BLaER1 treated with 17β-estradiol and CSF1 and Interleukin-3, amounts not matched to agents 10 nM and 100 nM (cell line): ENCODE results near the gene ZNF644.

ENCODE experiments used
- H3K27ac ChIP-seq, 11 experiments: shearing (Covaris generic); formaldehyde crosslinking; 2 replicates each; pipeline ENCODE4 v1.8.1; 2022
- H3K27me3 ChIP-seq, 11 experiments: shearing (Covaris generic); formaldehyde crosslinking; 2 replicates each; pipeline ENCODE4 v1.8.1; 2022
- H3K36me3 ChIP-seq, 11 experiments: shearing (Covaris generic); formaldehyde crosslinking; 2 replicates each; pipeline ENCODE4 v1.8.1; 2022
- H3K4me1 ChIP-seq, 10 experiments: shearing (Covaris generic); formaldehyde crosslinking; 2 replicates each; pipeline ENCODE4 v1.8.1; 2022
- H3K4me2 ChIP-seq, 11 experiments: shearing (Covaris generic); formaldehyde crosslinking; 2 replicates each; pipeline ENCODE4 v1.8.1; 2022
- H3K4me3 ChIP-seq, 10 experiments: shearing (Covaris generic); formaldehyde crosslinking; 2 replicates each; pipeline ENCODE4 v1.8.1; 2022
- H3K9ac ChIP-seq, 11 experiments: shearing (Covaris generic); formaldehyde crosslinking; 2 replicates each; pipeline ENCODE4 v1.8.1; 2022
- H3K9me3 ChIP-seq, 11 experiments: shearing (Covaris generic); formaldehyde crosslinking; replicated peaks in 1 of 11; 2 replicates each; pipeline ENCODE4 v1.8.1; 2022
- H4K20me1 ChIP-seq, 11 experiments: shearing (Covaris generic); formaldehyde crosslinking; 2 replicates each; pipeline ENCODE4 v1.8.1; 2022
- Cebpa-rat ChIP-seq, 11 experiments: shearing (Covaris generic); IDR thresholded peaks; 2 replicates each; pipeline ENCODE4 v1.8.1; 2022

ZNF644 gene

GRCh38 chr1:90926971-90927370, 94.9 kb downstream of the ZNF644 start:
- no peak overlapping the region for H3K27ac ChIP-seq
- no peak overlapping the region for H3K9ac ChIP-seq
- H3K9me3 ChIP-seq = peaks cover 0 to 16% (median 4%) of the 10 kb centered on the region in 11 experiments; a peak in 8 of 22 replicates
- H3K4me1 ChIP-seq = peaks cover 0 to 34% (median 0%) of the 10 kb centered on the region in 10 experiments; a peak in 5 of 20 replicates
- H3K4me2 ChIP-seq = no peak overlapping the region
- H3K4me3 ChIP-seq = no peak overlapping the region
- H3K27me3 ChIP-seq = no peaks in the 10 kb centered on the region
- peaks cover 27 to 86% (median 59%) of the 10 kb centered on the region in 11 experiments; a peak in 21 of 22 replicates for H3K36me3 ChIP-seq
- TF ChIP-seq Cebpa-rat (IDR thresholded peaks at IDR 0.05) = no peak
- H4K20me1 ChIP-seq = peaks cover 52 to 98% (median 92%) of the 10 kb centered on the region in 11 experiments; a peak in 21 of 22 replicates

GRCh38 chr1:90925928-90926869, 95.6 kb downstream of the ZNF644 start:
- TF ChIP-seq Cebpa-rat (IDR thresholded peaks at IDR 0.05) = no peak
- Histone ChIP-seq H3K9ac (no peak overlapping the region), H3K27ac (no peak overlapping the region), H3K4me2 (no peak overlapping the region), H3K36me3 (peaks cover 27 to 78% (median 54%) of the 10 kb centered on the region in 11 experiments; a peak in 21 of 22 replicates), H3K4me3 (no peak overlapping the region), H3K4me1 (peaks cover 0 to 34% (median 0%) of the 10 kb centered on the region in 10 experiments; a peak in 5 of 20 replicates), H3K9me3 (peaks cover 0 to 16% (median 4%) of the 10 kb centered on the region in 11 experiments; a peak in 8 of 22 replicates), H4K20me1 (peaks cover 52 to 98% (median 92%) of the 10 kb centered on the region in 11 experiments; a peak in 21 of 22 replicates), H3K27me3 (no peaks in the 10 kb centered on the region)

DNA sequence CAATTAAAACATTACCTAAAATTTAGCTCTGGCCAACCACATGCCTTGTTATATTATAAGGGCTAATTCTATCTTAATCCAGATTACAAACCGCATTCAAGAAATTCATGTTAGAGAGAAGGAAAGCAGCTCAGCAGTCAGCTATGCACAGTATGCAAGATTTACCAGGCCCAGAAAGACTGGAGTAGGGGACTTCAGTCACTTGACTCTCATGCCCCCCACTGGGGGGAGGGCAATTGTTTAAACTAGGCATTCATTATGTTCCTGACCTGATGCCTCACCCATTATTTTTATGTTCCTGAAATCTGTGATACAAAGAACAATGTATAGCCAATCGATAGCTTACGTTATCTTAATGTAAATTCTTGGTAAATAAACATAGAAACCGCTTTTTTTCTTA, 96.9 kb downstream of the ZNF644 start:
- H4K20me1 ChIP-seq = peaks cover 55 to 100% (median 97%) of the 10 kb centered on the region in 11 experiments; a peak in 21 of 22 replicates

DNA sequence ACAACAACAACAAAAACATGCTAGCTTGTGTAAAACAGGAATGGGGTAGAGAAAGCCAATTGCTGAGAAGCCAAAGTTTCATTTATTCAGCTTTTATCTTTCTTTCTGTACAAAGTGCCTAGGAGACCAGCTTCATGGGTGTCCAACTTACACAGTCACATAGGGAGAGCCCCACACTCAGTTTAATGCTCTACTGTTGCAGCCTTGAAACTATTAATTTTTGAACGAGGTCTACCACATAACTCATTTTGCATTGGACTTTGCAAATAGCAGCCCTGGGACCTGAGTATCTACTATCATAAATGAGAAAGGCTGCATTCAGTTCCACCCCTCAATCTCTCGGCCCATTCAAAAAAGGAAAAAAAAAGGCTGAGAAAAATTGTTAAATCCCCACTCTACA, 98.8 kb downstream of the ZNF644 start:
- Histone ChIP-seq H3K4me2 (no peak overlapping the region), H3K4me1 (peaks cover 0 to 47% (median 12%) of the 10 kb centered on the region in 10 experiments; a peak in 12 of 20 replicates)
- no peak for TF ChIP-seq Cebpa-rat (IDR thresholded peaks at IDR 0.05)

More for the DNA sequence above, 96.9 kb downstream of the ZNF644 start:
- Histone ChIP-seq H3K9ac (no peak overlapping the region), H3K4me1 (peaks cover 0 to 43% (median 6%) of the 10 kb centered on the region in 10 experiments; a peak in 12 of 20 replicates), H3K9me3 (peaks cover 0 to 14% (median 4%) of the 10 kb centered on the region in 11 experiments; a peak in 8 of 22 replicates), H3K36me3 (peaks cover 21 to 66% (median 46%) of the 10 kb centered on the region in 11 experiments; a peak in 21 of 22 replicates), H3K4me3 (no peak overlapping the region), H3K4me2 (no peak overlapping the region), H3K27ac (no peak overlapping the region), H3K27me3 (no peaks in the 10 kb centered on the region)
- no peak for TF ChIP-seq Cebpa-rat (IDR thresholded peaks at IDR 0.05)

GRCh38 chr1:90922202-90922601, 99.6 kb downstream of the ZNF644 start:
- Histone ChIP-seq H3K36me3 (peaks cover 16 to 56% (median 38%) of the 10 kb centered on the region in 11 experiments), H3K27ac (no peak overlapping the region), H3K27me3 (no peaks in the 10 kb centered on the region), H3K4me3 (no peak overlapping the region), H3K9me3 (peaks cover 0 to 8% (median 0%) of the 10 kb centered on the region in 11 experiments; a peak in 2 of 22 replicates), H3K9ac (no peak overlapping the region), H3K4me2 (no peak overlapping the region), H4K20me1 (peaks cover 45 to 99% (median 92%) of the 10 kb centered on the region in 11 experiments; a peak in 21 of 22 replicates), H3K4me1 (peaks cover 0 to 46% (median 12%) of the 10 kb centered on the region in 10 experiments; a peak in 12 of 20 replicates)
- no peak for TF ChIP-seq Cebpa-rat (IDR thresholded peaks at IDR 0.05)

More for the DNA sequence above, 98.8 kb downstream of the ZNF644 start:
- H3K4me3 ChIP-seq = no peak overlapping the region
- peaks cover 50 to 99% (median 92%) of the 10 kb centered on the region in 11 experiments; a peak in 21 of 22 replicates for H4K20me1 ChIP-seq
- H3K9me3 ChIP-seq = peaks cover 0 to 8% (median 0%) of the 10 kb centered on the region in 11 experiments; a peak in 2 of 22 replicates
- peaks cover 8 to 55% (median 38%) of the 10 kb centered on the region in 11 experiments; a peak in 21 of 22 replicates for H3K36me3 ChIP-seq
- no peaks in the 10 kb centered on the region for H3K27me3 ChIP-seq
- H3K9ac ChIP-seq = no peak overlapping the region
- H3K27ac ChIP-seq = no peak overlapping the region

GRCh38 chr1:90919900-90920299, 101.9 kb downstream of the ZNF644 start:
- TF ChIP-seq Cebpa-rat (IDR thresholded peaks at IDR 0.05) = no peak
- no peaks in the 10 kb centered on the region for H3K27me3 ChIP-seq
- no peak overlapping the region for H3K9ac ChIP-seq
- peak overlapping the region in 2 of 11 experiments; percentile 4 to 21; a peak in 2 of 22 replicates for H3K4me2 ChIP-seq
- H4K20me1 ChIP-seq = peaks cover 25 to 89% (median 76%) of the 10 kb centered on the region in 11 experiments; a peak in 21 of 22 replicates
- peaks cover 0 to 31% (median 12%) of the 10 kb centered on the region in 10 experiments; a peak in 9 of 20 replicates for H3K4me1 ChIP-seq
- H3K36me3 ChIP-seq = peaks cover 23 to 56% (median 44%) of the 10 kb centered on the region in 11 experiments
- no peak overlapping the region for H3K27ac ChIP-seq
- H3K9me3 ChIP-seq = no peaks in the 10 kb centered on the region
- H3K4me3 ChIP-seq = no peak overlapping the region

DNA sequence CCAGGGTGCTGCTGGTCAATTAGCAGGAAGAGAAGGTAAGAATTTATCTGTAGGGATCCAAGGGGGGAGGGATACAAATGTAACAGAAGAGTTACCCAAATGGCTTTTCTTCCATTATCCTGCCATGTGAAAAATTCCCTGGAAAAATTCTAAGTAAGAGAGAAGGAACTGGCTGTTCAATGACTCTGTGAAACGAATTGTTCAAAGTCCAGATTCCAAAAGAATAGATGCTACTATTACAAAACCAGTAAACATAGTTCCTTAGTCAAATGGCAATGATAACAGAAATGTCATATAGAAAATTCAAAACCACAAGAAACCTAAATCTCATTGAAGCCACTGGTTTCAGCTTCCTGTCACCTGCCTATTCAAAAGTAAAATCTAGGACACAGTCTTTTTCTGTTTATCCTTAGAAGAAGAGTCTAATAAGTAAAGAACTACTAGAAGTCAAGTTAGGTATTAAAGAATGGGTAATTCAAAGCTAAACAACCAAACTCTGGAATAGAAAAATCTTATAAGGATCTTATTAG, 102.6 kb downstream of the ZNF644 start:
- H3K4me2 ChIP-seq = peak overlapping the region in 1 of 11 experiments; percentile 21; a peak in 2 of 22 replicates
- H3K9ac ChIP-seq = no peak overlapping the region
- peaks cover 27 to 57% (median 48%) of the 10 kb centered on the region in 11 experiments for H3K36me3 ChIP-seq
- H3K4me1 ChIP-seq = peaks cover 0 to 25% (median 12%) of the 10 kb centered on the region in 10 experiments; a peak in 9 of 20 replicates
- no peak overlapping the region for H3K4me3 ChIP-seq
- H3K9me3 ChIP-seq = no peaks in the 10 kb centered on the region
- TF ChIP-seq Cebpa-rat (IDR thresholded peaks at IDR 0.05) = no peak
- peaks cover 23 to 82% (median 72%) of the 10 kb centered on the region in 11 experiments; a peak in 21 of 22 replicates for H4K20me1 ChIP-seq
- H3K27ac ChIP-seq = no peak overlapping the region
- no peaks in the 10 kb centered on the region for H3K27me3 ChIP-seq

- Histone ChIP-seq H3K36me3 (peaks cover 37 to 87% (median 66%) of the 10 kb centered on the region in 11 experiments), H4K20me1 (peaks cover 0 to 40% (median 0%) of the 10 kb centered on the region in 11 experiments; a peak in 7 of 22 replicates), H3K9me3 (no peaks in the 10 kb centered on the region; a peak in 1 of 22 replicates), H3K27ac (no peak overlapping the region), H3K4me2 (no peak overlapping the region), H3K9ac (no peak overlapping the region), H3K27me3 (no peaks in the 10 kb centered on the region), H3K4me3 (no peak overlapping the region), H3K4me1 (no peaks in the 10 kb centered on the region)
- TF ChIP-seq Cebpa-rat (IDR thresholded peaks at IDR 0.05) = no peak
These were observed 110.5 kb downstream of the ZNF644 start for GRCh38 chr1:90911353-90911752.
